H9 (cell line): ENCODE data around the gene CFAP73. TPM values are rescaled to one million over a fixed set of nuclear protein-coding genes. Genes with fewer than 3 reads are reported as not detected.
A peak's percentile ranks its signal among the peaks of the same experiment; 100 is the strongest.

Source experiments
- DNase-seq: peaks from one replicate; pipeline ENCODE4 v3.0.0-alpha.2; 2017
- H2AFZ ChIP-seq: one replicate; pipeline ENCODE4 v1.6.1; 2013; ENCODE audit warnings: mild to moderate bottlenecking, low read length, control low read depth, moderate library complexity
- H2AK5ac ChIP-seq: 2 replicates; pipeline ENCODE4 v1.6.1; 2013; ENCODE audit warnings: low read length, control low read depth, mixed read lengths; ENCODE audit not compliant: insufficient read length
- H2BK120ac ChIP-seq: one replicate; pipeline ENCODE4 v1.6.1; 2013; ENCODE audit warnings: low read depth, mild to moderate bottlenecking, low read length, control low read depth, inconsistent platforms; ENCODE audit not compliant: poor library complexity, severe bottlenecking
- H2BK12ac ChIP-seq: 2 replicates; pipeline ENCODE4 v1.6.1; 2013; ENCODE audit warnings: low read length, control low read depth, mixed read lengths, low read depth; ENCODE audit not compliant: insufficient read length
- H2BK15ac ChIP-seq: 2 replicates; pipeline ENCODE4 v1.6.1; 2013; ENCODE audit warnings: low read depth, low read length, control low read depth
- H2BK20ac ChIP-seq: one replicate; pipeline ENCODE4 v1.6.1; 2013; ENCODE audit warnings: low read depth, mild to moderate bottlenecking, low read length, control low read depth, inconsistent platforms; ENCODE audit not compliant: poor library complexity, severe bottlenecking
- H2BK5ac ChIP-seq: 2 replicates; pipeline ENCODE4 v1.6.1; 2013; ENCODE audit warnings: low read length, control low read depth, mixed read lengths; ENCODE audit not compliant: insufficient read length
- H3K14ac ChIP-seq: 2 replicates; pipeline ENCODE4 v1.6.1; 2013; ENCODE audit warnings: low read length, control low read depth; ENCODE audit not compliant: insufficient read depth
- H3K18ac ChIP-seq: 2 replicates; pipeline ENCODE4 v1.6.1; 2013; ENCODE audit warnings: low read depth, mild to moderate bottlenecking, mixed read lengths, low read length, control low read depth; ENCODE audit not compliant: insufficient read length
- H3K23ac ChIP-seq: 2 replicates; pipeline ENCODE4 v1.6.1; 2013; ENCODE audit warnings: low read length, control low read depth, mixed read lengths, low read depth; ENCODE audit not compliant: insufficient read length
- H3K23me2 ChIP-seq: 2 replicates; pipeline ENCODE4 v1.6.1; 2013; ENCODE audit warnings: low read depth, mild to moderate bottlenecking, mixed read lengths, low read length, control low read depth; ENCODE audit not compliant: insufficient read length, poor library complexity, severe bottlenecking
- H3K27ac ChIP-seq: 2 replicates; pipeline ENCODE4 v1.5.1; 2013; ENCODE audit warnings: low read length, control low read depth, mixed read lengths, low read depth; ENCODE audit not compliant: insufficient read length
- H3K27me3 ChIP-seq: 2 replicates; pipeline ENCODE4 v1.6.1; 2013; ENCODE audit warnings: low read length, control low read depth, inconsistent platforms; ENCODE audit not compliant: insufficient read depth
- H3K4ac ChIP-seq: 2 replicates; pipeline ENCODE4 v1.6.1; 2013; ENCODE audit warnings: low read depth, mild to moderate bottlenecking, control low read depth, inconsistent platforms, low read length, moderate library complexity
- H3K4me1 ChIP-seq: 2 replicates; pipeline ENCODE4 v1.6.1; 2013; ENCODE audit warnings: low read length, control low read depth, inconsistent platforms; ENCODE audit not compliant: insufficient read depth
- H3K4me2 ChIP-seq: 2 replicates; pipeline ENCODE4 v1.6.1; 2013; ENCODE audit warnings: low read length, control low read depth, mixed read lengths; ENCODE audit not compliant: insufficient read length, insufficient read depth
- H3K56ac ChIP-seq: 2 replicates; pipeline ENCODE4 v1.6.1; 2013; ENCODE audit warnings: low read depth, mild to moderate bottlenecking, mixed read lengths, low read length, control low read depth; ENCODE audit not compliant: insufficient read length
- H3K79me1 ChIP-seq: 2 replicates; pipeline ENCODE4 v1.6.1; 2013; ENCODE audit warnings: low read depth, mild to moderate bottlenecking, moderate library complexity, low read length, control low read depth, inconsistent platforms; ENCODE audit not compliant: insufficient read depth, poor library complexity, severe bottlenecking
- H3K79me2 ChIP-seq: 2 replicates; pipeline ENCODE4 v1.6.1; 2013; ENCODE audit warnings: low read length, control low read depth, inconsistent platforms; ENCODE audit not compliant: insufficient read depth
- H3K9ac ChIP-seq: 2 replicates; pipeline ENCODE4 v1.6.1; 2013; ENCODE audit warnings: low read length, control low read depth, mixed read lengths; ENCODE audit not compliant: insufficient read length; ENCODE audit errors: extremely low read depth
- H3K9me3 ChIP-seq: one replicate; pipeline ENCODE4 v1.6.1; 2013; ENCODE audit warnings: low read depth, low read length, inconsistent platforms; ENCODE audit not compliant: control insufficient read depth
- H3T11ph ChIP-seq: one replicate; pipeline ENCODE4 v1.6.1; 2013; ENCODE audit warnings: mild to moderate bottlenecking, low read length, control low read depth, inconsistent platforms
- H4K20me1 ChIP-seq: one replicate; pipeline ENCODE4 v1.6.1; 2013; ENCODE audit not compliant: control insufficient read depth, insufficient read length, insufficient read depth
- H4K5ac ChIP-seq: 2 replicates; pipeline ENCODE4 v1.6.1; 2013; ENCODE audit warnings: low read depth, mild to moderate bottlenecking, mixed read lengths, low read length, control low read depth; ENCODE audit not compliant: insufficient read length
- H4K8ac ChIP-seq: replicated peaks from 2 replicates; pipeline ENCODE4 v1.6.1; 2013; ENCODE audit warnings: low read length, control low read depth, mixed read lengths, low read depth; ENCODE audit not compliant: insufficient read length
- H4K91ac ChIP-seq: 2 replicates; pipeline ENCODE4 v1.6.1; 2013; ENCODE audit warnings: low read depth, mild to moderate bottlenecking, moderate library complexity, mixed read lengths, low read length, control low read depth; ENCODE audit not compliant: insufficient read length
- H3K27ac Mint-ChIP-seq, 3 experiments: 2 replicates in 2 of 3; 3 replicates in 1 of 3; pipeline ENCODE4 v1.8.0; 2020 to 2021; ENCODE audit warnings: mixed read lengths in 3 of 3, mild to moderate bottlenecking in 1 of 3, moderate library complexity in 1 of 3
- H3K27me3 Mint-ChIP-seq: 2 replicates; pipeline ENCODE4 v1.8.0; 2021; ENCODE audit warnings: low read depth, mild to moderate bottlenecking, moderate library complexity, mixed read lengths
- H3K36me3 Mint-ChIP-seq, 3 experiments: 2 replicates in 2 of 3; 3 replicates in 1 of 3; pipeline ENCODE4 v1.8.0; 2020 to 2021; ENCODE audit warnings: low read depth in 3 of 3, mixed read lengths in 3 of 3; ENCODE audit not compliant: insufficient read depth in 1 of 3
- H3K4me1 Mint-ChIP-seq, 2 experiments: 2 replicates each; pipeline ENCODE4 v1.8.0; 2020; ENCODE audit warnings: mixed read lengths in 2 of 2
- H3K4me3 Mint-ChIP-seq, 2 experiments: 2 replicates in 1 of 2; 3 replicates in 1 of 2; pipeline ENCODE4 v1.8.0; 2020 to 2021; ENCODE audit warnings: mild to moderate bottlenecking in 2 of 2, mixed read lengths in 2 of 2, moderate library complexity in 1 of 2
- H3K9me3 Mint-ChIP-seq, 2 experiments: 2 replicates in 1 of 2; 3 replicates in 1 of 2; pipeline ENCODE4 v1.8.0; 2020; ENCODE audit warnings: mild to moderate bottlenecking in 2 of 2, mixed read lengths in 2 of 2, moderate library complexity in 1 of 2
- WGBS: extraction: QIAGEN DNeasy Blood & Tissue Kit; methylation state at CpG from one replicate; pipeline ENCODE4 v1.1.7; 2013; ENCODE audit warnings: missing lambda C conversion rate, low lambda C conversion rate, mixed read lengths; ENCODE audit not compliant: insufficient read length; ENCODE audit errors: extremely low coverage; 5-methylcytosine and 5-hydroxymethylcytosine counted together
- total RNA-seq: library from RNA; stranded (reverse); gene quantifications from 2 replicates; pipeline ENCODE4 v1.2.1, GENCODE V29; 2021
- TF ChIP-seq, protein P1 (sequence below): fragments of 200-600 bp; sonication (generic); conservative IDR thresholded peaks from 3 replicates; pipeline ENCODE4 v1.8.0; 2021; ENCODE audit warnings: antibody characterized with exemption, mild to moderate bottlenecking

The CFAP73 gene
- total RNA-seq, 1 experiment from 2014 or later = not detected

DNA sequence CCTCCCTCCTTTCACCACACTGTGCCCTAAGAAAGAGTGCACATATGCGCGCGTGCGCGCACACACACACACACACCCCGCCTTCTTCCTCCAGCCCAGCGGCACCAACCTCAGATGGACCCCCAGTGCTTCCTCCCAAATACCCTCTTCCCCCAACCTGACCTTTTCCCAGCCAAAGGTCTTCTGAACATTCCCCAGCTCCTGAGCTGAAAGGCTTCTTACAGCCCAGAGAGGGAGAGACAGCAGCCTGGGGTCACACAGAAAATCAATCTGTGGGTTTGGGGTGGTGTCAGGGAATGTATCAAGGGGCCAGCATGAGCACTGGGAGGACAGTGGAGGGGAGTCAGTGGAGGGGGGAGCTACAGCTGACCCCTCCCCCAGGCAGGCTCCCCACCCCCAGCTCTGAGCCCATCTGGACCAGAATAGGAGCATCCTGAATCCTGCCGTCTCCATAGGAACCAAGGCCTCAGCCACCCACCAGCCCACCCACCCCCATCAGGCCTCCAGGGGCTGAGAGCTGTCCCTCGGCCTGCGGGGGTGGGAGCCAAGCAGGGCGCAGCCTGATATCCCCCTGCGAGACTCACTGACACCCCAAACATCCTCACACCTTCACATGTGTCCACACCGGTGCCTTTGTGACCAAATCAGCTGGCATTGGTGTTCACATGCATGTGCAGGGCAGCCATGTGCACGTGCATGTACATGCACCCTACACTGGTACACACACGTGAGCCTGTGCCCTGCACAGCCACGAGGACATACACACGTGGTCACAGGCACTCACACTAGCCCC, 19.7 kb upstream of the CFAP73 start:
- peaks cover under 1% of the 10 kb centered on the region for H3K23me2 ChIP-seq

More for the DNA sequence above, 19.7 kb upstream of the CFAP73 start:
- Histone ChIP-seq H3T11ph (no peak overlapping the region), H4K8ac (no peak overlapping the region), H3K4me2 (no peak overlapping the region), H3K79me1 (no peaks in the 10 kb centered on the region), H3K79me2 (no peaks in the 10 kb centered on the region), H4K91ac (no peak overlapping the region), H4K20me1 (no peaks in the 10 kb centered on the region), H3K9ac (no peak overlapping the region), H2BK20ac (no peak overlapping the region), H2BK120ac (no peak overlapping the region), H3K27ac (no peak overlapping the region), H3K14ac (no peak overlapping the region), H2BK12ac (no peak overlapping the region), H4K5ac (no peak overlapping the region), H3K23ac (no peak overlapping the region), H3K4ac (no peak overlapping the region), H2BK15ac (no peak overlapping the region), H2BK5ac (no peak overlapping the region), H3K56ac (no peak overlapping the region), H3K18ac (no peak overlapping the region), H2AK5ac (no peak overlapping the region), H3K9me3 (no peaks in the 10 kb centered on the region), H2AFZ (no peak overlapping the region), H3K4me1 (no peaks in the 10 kb centered on the region), H3K27me3 (no peaks in the 10 kb centered on the region)
- Mint-ChIP-seq H3K4me3 (no peak overlapping the region; a peak in 1 of 5 replicates), H3K9me3 (peaks cover 0 to 2% of the 10 kb centered on the region in 2 experiments; a peak in 1 of 5 replicates), H3K27ac (peak overlapping the region in 1 of 3 experiments; percentile 44; a peak in 1 of 7 replicates), H3K4me1 (peaks cover 4 to 6% of the 10 kb centered on the region in 2 experiments; a peak in 3 of 4 replicates), H3K27me3 (peaks cover 20% of the 10 kb centered on the region), H3K36me3 (no peaks in the 10 kb centered on the region)
- DNase-seq = no peak
- TF ChIP-seq, protein P1, sequence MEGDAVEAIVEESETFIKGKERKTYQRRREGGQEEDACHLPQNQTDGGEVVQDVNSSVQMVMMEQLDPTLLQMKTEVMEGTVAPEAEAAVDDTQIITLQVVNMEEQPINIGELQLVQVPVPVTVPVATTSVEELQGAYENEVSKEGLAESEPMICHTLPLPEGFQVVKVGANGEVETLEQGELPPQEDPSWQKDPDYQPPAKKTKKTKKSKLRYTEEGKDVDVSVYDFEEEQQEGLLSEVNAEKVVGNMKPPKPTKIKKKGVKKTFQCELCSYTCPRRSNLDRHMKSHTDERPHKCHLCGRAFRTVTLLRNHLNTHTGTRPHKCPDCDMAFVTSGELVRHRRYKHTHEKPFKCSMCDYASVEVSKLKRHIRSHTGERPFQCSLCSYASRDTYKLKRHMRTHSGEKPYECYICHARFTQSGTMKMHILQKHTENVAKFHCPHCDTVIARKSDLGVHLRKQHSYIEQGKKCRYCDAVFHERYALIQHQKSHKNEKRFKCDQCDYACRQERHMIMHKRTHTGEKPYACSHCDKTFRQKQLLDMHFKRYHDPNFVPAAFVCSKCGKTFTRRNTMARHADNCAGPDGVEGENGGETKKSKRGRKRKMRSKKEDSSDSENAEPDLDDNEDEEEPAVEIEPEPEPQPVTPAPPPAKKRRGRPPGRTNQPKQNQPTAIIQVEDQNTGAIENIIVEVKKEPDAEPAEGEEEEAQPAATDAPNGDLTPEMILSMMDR = no peak
- no CpG with 5 or more reads among the region's 17 CpGs for WGBS
